Small intestine (tissue), 7 donors: ENCODE data around the gene IHH. TPM values are rescaled to one million over a fixed set of nuclear protein-coding genes. Genes with fewer than 3 reads are reported as not detected.

Experiments
- DNase-seq, 2 donors: peaks; one replicate each; pipeline versions ENCODE4 v3.0.0 to v3.0.0-alpha.2; 2013
- FAIRE-seq: peaks from 2 replicates; lab custom pipeline; 2012; peaks lifted over from hg19 to GRCh38; lab: Jason Lieb, UNC
- H3K27ac ChIP-seq, 3 donors: one replicate each; pipeline ENCODE4 v1.5.1; 2013; ENCODE audit warnings: low read length in 2 of 3, mild to moderate bottlenecking in 2 of 3, control low read depth in 1 of 3, inconsistent platforms in 1 of 3, low read depth in 1 of 3, moderate library complexity in 1 of 3
- H3K27me3 ChIP-seq, 3 donors: one replicate each; pipeline ENCODE4 v1.6.1; 2013; ENCODE audit warnings: low read length in 3 of 3, inconsistent platforms in 1 of 3; ENCODE audit not compliant: control insufficient read depth in 3 of 3, insufficient read depth in 3 of 3
- H3K36me3 ChIP-seq, 3 donors: one replicate each; pipeline ENCODE4 v1.6.1; 2013; ENCODE audit warnings: low read length in 3 of 3, inconsistent platforms in 1 of 3, low read depth in 1 of 3, mild to moderate bottlenecking in 1 of 3, moderate library complexity in 1 of 3; ENCODE audit not compliant: control insufficient read depth in 3 of 3, insufficient read depth in 2 of 3
- H3K4me1 ChIP-seq, 3 donors: one replicate each; pipeline ENCODE4 v1.6.1; 2013; ENCODE audit warnings: low read length in 2 of 3, inconsistent platforms in 1 of 3, low read depth in 1 of 3, mild to moderate bottlenecking in 1 of 3, moderate library complexity in 1 of 3; ENCODE audit not compliant: control insufficient read depth in 3 of 3, insufficient read depth in 2 of 3
- H3K4me3 ChIP-seq, 3 donors: one replicate each; pipeline ENCODE4 v1.5.1; 2013; ENCODE audit warnings: low read length in 3 of 3, control low read depth in 1 of 3, inconsistent platforms in 1 of 3, low read depth in 1 of 3, mild to moderate bottlenecking in 1 of 3, moderate library complexity in 1 of 3
- H3K9me3 ChIP-seq, 2 donors: one replicate each; pipeline ENCODE4 v1.6.1; 2013; ENCODE audit warnings: low read depth in 1 of 2, low read length in 1 of 2; ENCODE audit not compliant: control insufficient read depth in 2 of 2, insufficient read depth in 1 of 2
- WGBS, 3 donors: extraction: QIAGEN DNeasy Blood & Tissue Kit; methylation state at CpG; one replicate each; pipeline ENCODE4 v1.1.7; 2013; 5-methylcytosine and 5-hydroxymethylcytosine counted together
- polyA plus RNA-seq, 4 donors: library from polyadenylated mRNA; stranded (reverse) in 3 of 4; unstranded in 1 of 4; fragments of 200-250 nt in 3 of 4; fragments of 120-200 nt in 1 of 4; gene quantifications; one replicate each; pipeline versions ENCODE4 v1.2.1 to v1.2.3, GENCODE V29; 2013
- donor health status: healthy with polysubstance abuse.
- donor health status: control.
- donor health status: control.
- donor health status: Bipolar disorder and iron deficiency.
- donor health status: healthy.

The IHH gene
- polyA plus RNA-seq, 4 donors: 13.5 to 95.4 (median 29.1) TPM

GRCh38 chr2:219056896-219057708 lies 3.6 kb downstream of the IHH start:
- FAIRE-seq (no peak), DNase-seq (peak in 1 of 2 donors; percentile 23)
- H3K36me3 ChIP-seq: peaks cover 0 to 68% (median 0%) of the 10 kb centered on the region in 3 donors
- peaks cover 0 to 29% (median 29%) of the 10 kb centered on the region in 3 donors for H3K27me3 ChIP-seq
- H3K4me1 ChIP-seq: peaks cover 0 to 20% (median 9%) of the 10 kb centered on the region in 3 donors
- H3K27ac ChIP-seq: no peak overlapping the region
- H3K9me3 ChIP-seq: no peaks in the 10 kb centered on the region
- peak overlapping the region in 2 of 3 donors; percentile 91 to 99 for H3K4me3 ChIP-seq
- 21 to 56% (median 48%) methylated on average over 37 to 40 of the region's 40 CpGs for WGBS, 3 donors

- Histone ChIP-seq H3K36me3 (peaks cover 0 to 74% (median 0%) of the 10 kb centered on the region in 3 donors), H3K27ac (no peak overlapping the region), H3K4me1 (peaks cover 0 to 17% (median 9%) of the 10 kb centered on the region in 3 donors), H3K27me3 (peaks cover 0 to 29% (median 25%) of the 10 kb centered on the region in 3 donors), H3K4me3 (no peak overlapping the region), H3K9me3 (no peaks in the 10 kb centered on the region)
- FAIRE-seq (no peak), DNase-seq (no peak)
- 54 to 63% (median 62%) methylated on average over 9 of the region's 9 CpGs for WGBS, 3 donors
Observed at GRCh38 chr2:219056176-219056895, 4.4 kb downstream of the IHH start.

GRCh38 chr2:219054956-219055903 lies 5.5 kb downstream of the IHH start:
- peaks cover 0 to 23% (median 6%) of the 10 kb centered on the region in 3 donors for H3K4me1 ChIP-seq
- H3K9me3 ChIP-seq: no peaks in the 10 kb centered on the region
- H3K36me3 ChIP-seq: peaks cover 0 to 83% (median 0%) of the 10 kb centered on the region in 3 donors
- DNase-seq (no peak), FAIRE-seq (no peak)
- WGBS, 3 donors: 88 to 91% (median 90%) methylated on average over 43 of the region's 43 CpGs
- no peak overlapping the region for H3K4me3 ChIP-seq
- no peak overlapping the region for H3K27ac ChIP-seq
- peaks cover 0 to 29% (median 25%) of the 10 kb centered on the region in 3 donors for H3K27me3 ChIP-seq

GRCh38 chr2:219049282-219049681 lies 11.4 kb downstream of the IHH start:
- H3K27me3 ChIP-seq: peaks cover 0 to 7% (median 0%) of the 10 kb centered on the region in 3 donors
- peak; percentile 63 to 66 for DNase-seq
- peaks cover 0 to 30% (median 0%) of the 10 kb centered on the region in 3 donors for H3K36me3 ChIP-seq
- no peak overlapping the region for H3K4me3 ChIP-seq
- H3K9me3 ChIP-seq: no peaks in the 10 kb centered on the region
- WGBS, 3 donors: 17 to 57% (median 33%) methylated on average over 5 to 6 of the region's 6 CpGs
- H3K27ac ChIP-seq: peak overlapping the region in 1 of 3 donors; percentile 23
- no peak for FAIRE-seq
- peaks cover 0 to 31% (median 0%) of the 10 kb centered on the region in 3 donors for H3K4me1 ChIP-seq

- Histone ChIP-seq H3K4me1 (peaks cover 0 to 53% (median 0%) of the 10 kb centered on the region in 3 donors), H3K27me3 (peaks cover 0 to 19% (median 0%) of the 10 kb centered on the region in 3 donors), H3K9me3 (no peaks in the 10 kb centered on the region), H3K36me3 (peaks cover 0 to 10% (median 0%) of the 10 kb centered on the region in 3 donors), H3K27ac (no peak overlapping the region), H3K4me3 (no peak overlapping the region)
- DNase-seq (peak in 1 of 2 donors; percentile 78), FAIRE-seq (no peak)
- 4 to 7% (median 6%) methylated on average over 6 of the region's 6 CpGs for WGBS, 3 donors
Observed at GRCh38 chr2:219045937-219046550, 14.7 kb downstream of the IHH start.

- Histone ChIP-seq H3K4me3 (no peak overlapping the region), H3K9me3 (no peaks in the 10 kb centered on the region), H3K36me3 (no peaks in the 10 kb centered on the region), H3K27ac (peak overlapping the region in 1 of 3 donors; percentile 50), H3K4me1 (peaks cover 0 to 30% (median 0%) of the 10 kb centered on the region in 3 donors), H3K27me3 (peaks cover 0 to 24% (median 0%) of the 10 kb centered on the region in 3 donors)
- 36 to 68% (median 50%) methylated on average over 2 of the region's 2 CpGs for WGBS, 3 donors
- FAIRE-seq: no peak
- peak; percentile 80 to 84 for DNase-seq
Observed at GRCh38 chr2:219042750-219043149, 18.0 kb downstream of the IHH start.

- no peak overlapping the region for H3K27ac ChIP-seq
- peaks cover 0 to 22% (median 0%) of the 10 kb centered on the region in 3 donors for H3K27me3 ChIP-seq
- no peaks in the 10 kb centered on the region for H3K36me3 ChIP-seq
- peak in 1 of 2 donors; percentile 21 for DNase-seq
- FAIRE-seq: no peak
- no peaks in the 10 kb centered on the region for H3K9me3 ChIP-seq
- H3K4me3 ChIP-seq: no peak overlapping the region
- H3K4me1 ChIP-seq: peaks cover 0 to 30% (median 0%) of the 10 kb centered on the region in 3 donors
- 81 to 87% (median 82%) methylated on average over 4 of the region's 4 CpGs for WGBS, 3 donors
Observed at GRCh38 chr2:219042157-219042556, 18.6 kb downstream of the IHH start.
